ENCODE measurements around the gene SGCD.

- TF ChIP-seq, protein P1, sequence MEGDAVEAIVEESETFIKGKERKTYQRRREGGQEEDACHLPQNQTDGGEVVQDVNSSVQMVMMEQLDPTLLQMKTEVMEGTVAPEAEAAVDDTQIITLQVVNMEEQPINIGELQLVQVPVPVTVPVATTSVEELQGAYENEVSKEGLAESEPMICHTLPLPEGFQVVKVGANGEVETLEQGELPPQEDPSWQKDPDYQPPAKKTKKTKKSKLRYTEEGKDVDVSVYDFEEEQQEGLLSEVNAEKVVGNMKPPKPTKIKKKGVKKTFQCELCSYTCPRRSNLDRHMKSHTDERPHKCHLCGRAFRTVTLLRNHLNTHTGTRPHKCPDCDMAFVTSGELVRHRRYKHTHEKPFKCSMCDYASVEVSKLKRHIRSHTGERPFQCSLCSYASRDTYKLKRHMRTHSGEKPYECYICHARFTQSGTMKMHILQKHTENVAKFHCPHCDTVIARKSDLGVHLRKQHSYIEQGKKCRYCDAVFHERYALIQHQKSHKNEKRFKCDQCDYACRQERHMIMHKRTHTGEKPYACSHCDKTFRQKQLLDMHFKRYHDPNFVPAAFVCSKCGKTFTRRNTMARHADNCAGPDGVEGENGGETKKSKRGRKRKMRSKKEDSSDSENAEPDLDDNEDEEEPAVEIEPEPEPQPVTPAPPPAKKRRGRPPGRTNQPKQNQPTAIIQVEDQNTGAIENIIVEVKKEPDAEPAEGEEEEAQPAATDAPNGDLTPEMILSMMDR (IDR thresholded peaks at IDR 0.05): no peak
- TF ChIP-seq POLR2A (IDR thresholded peaks at IDR 0.05): no peak
Observed at GRCh38 chr5:156409834-156410233, 82.9 kb downstream of the SGCD start.
